Measurements from ENCODE around the gene C11orf16.
"Not testable (repeated sequence)": the region's sequence is repeated elsewhere in the genome, so short reads cannot be mapped to it uniquely, and the experiment has no call there.

The C11orf16 gene

DNA sequence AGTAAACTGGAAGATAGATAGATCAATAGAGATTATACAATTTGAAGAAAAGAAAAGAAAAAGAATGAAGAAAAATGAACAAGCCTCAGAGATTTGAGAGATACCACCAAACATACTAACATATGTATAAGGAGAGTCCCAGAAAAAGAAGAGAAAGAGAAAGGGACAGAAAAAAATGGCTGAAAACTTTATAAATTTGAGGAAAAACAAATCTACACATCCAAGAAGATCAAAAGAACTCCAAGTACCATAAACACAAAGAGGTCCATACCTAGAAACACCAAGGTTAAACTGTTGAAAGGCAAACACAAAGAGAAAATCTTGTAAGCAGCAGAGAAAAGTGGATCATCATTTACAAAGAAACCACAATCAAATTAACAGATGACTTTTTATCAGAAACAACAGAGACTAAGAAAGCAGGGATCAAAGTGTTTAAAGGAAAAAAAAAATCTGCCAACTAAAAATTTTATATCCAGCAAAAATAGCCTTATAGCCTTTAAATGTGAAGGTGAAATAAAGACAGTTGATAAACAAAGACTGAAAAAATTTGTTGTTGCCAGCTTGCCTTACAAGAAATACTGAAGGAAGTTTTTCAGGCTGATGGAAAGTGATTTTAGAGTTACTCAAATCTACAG is 33.5 kb downstream of the C11orf16 start:
- no peak overlapping the region for H3K4me3 ChIP-seq (ENCODE audit: low read depth, low read length)

DNA sequence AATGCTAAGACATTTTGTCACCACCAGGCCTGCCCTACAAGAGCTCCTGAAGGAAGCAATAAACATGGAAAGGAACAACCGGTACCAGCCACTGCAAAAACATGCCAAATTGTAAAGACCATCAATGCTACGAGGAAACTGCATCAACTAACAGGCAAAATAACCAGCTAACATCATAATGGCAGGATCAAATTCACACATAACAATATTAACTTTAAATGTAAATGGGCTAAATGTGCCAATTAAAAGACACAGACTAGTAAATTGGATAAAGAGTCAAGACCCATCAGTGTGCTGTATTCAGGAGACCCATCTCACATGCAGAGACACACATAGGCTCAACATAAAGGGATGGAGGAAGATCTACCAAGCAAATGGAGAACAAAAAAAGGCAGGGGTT is 41.6 kb downstream of the C11orf16 start:
- H3K4me3 ChIP-seq (ENCODE audit: low read depth, low read length) = not testable (repeated sequence)

DNA sequence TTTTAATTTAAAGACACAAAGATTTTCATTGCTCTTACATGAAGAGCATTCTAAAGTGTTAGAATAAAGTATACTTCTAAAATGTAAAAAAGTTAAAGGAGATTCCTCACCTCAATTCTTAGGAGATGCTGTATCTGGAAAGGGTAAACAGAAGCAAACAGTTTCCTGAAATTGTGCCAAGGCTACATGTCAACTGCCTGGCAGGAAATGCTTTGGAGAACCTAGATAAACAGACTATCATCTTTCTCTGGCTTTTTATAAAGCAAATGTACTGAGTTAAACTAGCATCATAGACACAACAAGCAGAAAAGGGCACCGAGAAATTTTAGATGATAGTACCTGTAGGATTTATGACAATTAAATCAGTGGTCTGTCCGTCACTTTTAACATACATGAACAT is 46.4 kb downstream of the C11orf16 start:
- no peak overlapping the region for H3K4me3 ChIP-seq (ENCODE audit: low read depth, low read length)

GRCh38 chr11:8881585-8881984 is 51.2 kb downstream of the C11orf16 start:
- H3K4me3 ChIP-seq (ENCODE audit: low read depth, low read length) = not testable (repeated sequence)

- H3K4me3 ChIP-seq (ENCODE audit: low read depth, low read length) = no peak overlapping the region
Measured at GRCh38 chr11:8878771-8879170, 54.0 kb downstream of the C11orf16 start.

- H3K4me3 ChIP-seq (ENCODE audit: low read depth, low read length) = no peak overlapping the region
Measured at GRCh38 chr11:8873741-8874405, 58.9 kb downstream of the C11orf16 start.

DNA sequence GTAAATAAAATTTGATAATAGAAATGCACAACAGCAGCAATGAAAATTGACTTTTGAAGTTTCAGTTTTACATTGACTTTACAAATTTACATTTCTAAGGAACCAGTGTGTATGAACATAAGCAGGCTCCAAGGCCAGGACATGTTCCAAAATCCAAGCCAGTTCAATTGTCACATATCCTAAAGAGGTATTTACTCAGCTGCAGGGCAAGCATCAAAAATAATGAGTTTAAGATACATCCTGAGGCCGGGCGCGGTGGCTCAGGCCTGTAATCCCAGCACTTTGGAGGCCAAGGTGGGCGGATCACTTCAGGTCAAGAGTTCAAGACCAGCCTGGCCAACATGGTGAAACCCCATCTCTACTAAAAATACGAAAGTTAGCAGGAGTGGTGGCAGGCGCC is 60.8 kb downstream of the C11orf16 start:
- H3K4me3 ChIP-seq (ENCODE audit: low read depth, low read length) = no peak overlapping the region

- H3K4me3 ChIP-seq (ENCODE audit: low read depth, low read length) = peak overlapping the region; percentile 65
Measured at GRCh38 chr11:8871171-8871775, 61.5 kb downstream of the C11orf16 start.

- peak overlapping the region; percentile 65 for H3K4me3 ChIP-seq (ENCODE audit: low read depth, low read length)
Measured at GRCh38 chr11:8870411-8871170, 62.2 kb downstream of the C11orf16 start.
